ENCODE data around the gene DBNL.
A peak's percentile ranks its signal among the peaks of the same experiment; 100 is the strongest.

The DBNL gene

GRCh38 chr7:44043902-44044301, 600 bp upstream of the DBNL start:
- DNase-seq, result no peak

GRCh38 chr7:44045226-44046014, 918 bp downstream of the DBNL start:
- DNase-seq, result no peak

GRCh38 chr7:44046321-44047061, 2.0 kb downstream of the DBNL start:
- peak; percentile 50 for DNase-seq

GRCh38 chr7:44048031-44048795, 3.7 kb downstream of the DBNL start:
- DNase-seq, result no peak

GRCh38 chr7:44050121-44050914, 5.8 kb downstream of the DBNL start:
- no peak for DNase-seq

GRCh38 chr7:44050915-44051560, 6.5 kb downstream of the DBNL start:
- DNase-seq, result no peak

GRCh38 chr7:44051611-44052220, 7.2 kb downstream of the DBNL start:
- DNase-seq, result no peak

GRCh38 chr7:44052771-44053365, 8.4 kb downstream of the DBNL start:
- no peak for DNase-seq

GRCh38 chr7:44056681-44057080, 12.2 kb downstream of the DBNL start:
- DNase-seq, result no peak

GRCh38 chr7:44057181-44057848, 12.8 kb downstream of the DBNL start:
- DNase-seq, result no peak

GRCh38 chr7:44057849-44058758, 13.6 kb downstream of the DBNL start:
- no peak for DNase-seq

- DNase-seq, result no peak
Observed at GRCh38 chr7:44058759-44059218, 14.3 kb downstream of the DBNL start.

- no peak for DNase-seq
Observed at GRCh38 chr7:44059219-44060090, 15.0 kb downstream of the DBNL start.

- no peak for DNase-seq
Observed at GRCh38 chr7:44060091-44060947, 15.8 kb downstream of the DBNL start.

GRCh38 chr7:44060948-44061644, 16.6 kb downstream of the DBNL start:
- no peak for DNase-seq

- no peak for DNase-seq
Observed at GRCh38 chr7:44061645-44062179, 17.2 kb downstream of the DBNL start.
